Ecto neural progenitor cell (in vitro differentiated cells): ENCODE results near the gene FAF1.

Experiments
- DNase-seq: peaks from one replicate; pipeline ENCODE4 v3.0.0-alpha.2; 2018; ENCODE audit warnings: low spot score

Gene FAF1

DNA sequence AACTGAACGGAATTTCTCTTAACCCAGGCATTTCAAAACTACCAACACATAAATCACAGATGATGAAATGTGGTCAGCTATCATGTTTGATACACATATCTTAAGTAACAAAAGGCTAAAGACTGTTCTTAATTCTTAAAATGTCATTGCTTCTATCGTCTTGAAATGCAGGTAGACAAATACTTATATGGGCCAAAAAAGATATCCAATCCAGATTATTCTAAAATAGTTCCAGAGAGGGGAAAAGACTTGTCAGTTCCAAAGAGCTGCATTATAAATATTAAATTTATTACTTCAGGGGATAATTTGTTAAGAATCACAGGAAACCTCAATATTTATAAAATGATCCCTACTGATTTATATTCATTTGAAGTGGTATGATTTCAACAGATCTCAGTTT is 259.4 kb downstream of the FAF1 start:
- no peak for DNase-seq

DNA sequence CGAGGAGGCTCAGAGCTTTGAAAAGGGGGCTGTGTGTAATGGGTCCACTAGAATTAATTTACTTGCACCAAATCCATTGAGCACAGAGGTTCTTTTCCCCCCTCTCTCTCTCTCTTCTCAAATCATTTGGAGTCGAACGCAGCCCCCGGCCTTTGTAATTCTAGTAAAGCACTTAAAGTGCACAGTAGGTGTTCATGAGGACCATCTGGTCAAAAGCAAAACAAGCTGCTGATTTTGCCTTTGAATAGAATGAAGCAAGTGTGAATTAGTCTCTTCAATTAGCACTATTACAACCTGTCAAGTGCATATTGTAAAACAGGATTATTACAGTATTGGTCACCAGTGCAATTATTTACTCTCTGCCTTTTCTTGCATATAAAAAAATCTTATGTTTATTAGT is 259.9 kb downstream of the FAF1 start:
- DNase-seq: peak; percentile 55

DNA sequence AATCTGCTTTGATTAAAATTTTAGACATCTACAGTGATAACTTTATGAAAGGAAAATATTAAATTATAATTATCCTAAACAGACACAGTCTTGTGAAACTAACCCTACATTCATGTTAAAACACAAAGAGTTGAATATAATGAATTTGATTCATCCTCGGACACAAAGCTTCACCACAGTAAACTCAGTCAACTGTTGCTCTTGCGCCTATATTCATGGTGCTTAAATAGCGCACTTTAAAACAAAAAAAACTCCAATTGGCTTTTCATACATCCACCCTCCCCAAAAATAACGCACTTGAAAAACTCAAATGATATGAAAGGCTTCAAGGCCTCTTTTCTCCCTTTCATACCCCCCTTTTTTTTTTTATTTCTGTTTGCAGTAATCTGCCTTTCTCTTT is 260.3 kb downstream of the FAF1 start:
- DNase-seq: no peak

DNA sequence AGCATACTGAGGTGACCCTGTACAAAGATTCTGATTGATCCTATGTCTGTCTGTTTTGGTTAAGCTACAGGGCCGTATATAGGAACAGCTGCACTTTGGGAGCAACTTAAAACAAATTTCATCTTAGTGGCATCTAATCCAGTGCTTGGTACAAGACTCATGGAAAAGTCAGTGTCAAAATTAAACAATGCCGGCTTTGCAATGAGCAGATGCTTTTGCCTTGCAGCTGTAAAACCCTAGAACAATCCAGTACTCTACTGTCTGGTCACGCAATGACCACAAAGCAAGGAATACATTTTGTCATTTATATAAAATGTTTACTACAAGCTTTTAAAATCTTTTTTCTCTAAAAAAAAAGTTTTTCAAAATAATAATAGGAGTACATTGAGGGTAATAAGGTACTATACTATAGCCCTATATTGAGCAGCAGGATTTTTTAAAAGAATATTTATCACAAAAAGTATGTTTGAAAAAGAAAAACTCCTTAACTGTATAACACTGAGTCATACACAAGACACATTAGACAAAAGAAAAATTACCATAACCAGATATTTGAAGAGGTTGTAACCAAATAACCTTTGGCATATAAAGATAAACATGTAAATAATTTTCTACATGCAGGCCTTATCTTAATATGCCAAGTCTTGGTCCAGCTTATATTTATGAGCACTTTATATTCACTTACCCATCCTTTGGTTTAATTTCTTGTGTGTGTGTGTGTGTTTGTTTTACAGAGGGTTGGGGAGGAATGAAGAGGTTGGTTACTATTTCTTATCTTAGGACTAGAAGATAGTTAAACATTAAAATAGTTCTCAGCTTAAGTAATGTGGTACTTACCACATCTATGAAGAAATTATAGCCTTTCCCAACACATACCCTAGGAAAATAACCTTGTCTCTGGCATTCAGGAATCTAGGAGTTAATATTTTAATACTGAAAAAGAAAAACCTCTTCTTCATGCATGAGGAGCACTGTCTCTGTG is 262.3 kb downstream of the FAF1 start:
- no peak for DNase-seq

DNA sequence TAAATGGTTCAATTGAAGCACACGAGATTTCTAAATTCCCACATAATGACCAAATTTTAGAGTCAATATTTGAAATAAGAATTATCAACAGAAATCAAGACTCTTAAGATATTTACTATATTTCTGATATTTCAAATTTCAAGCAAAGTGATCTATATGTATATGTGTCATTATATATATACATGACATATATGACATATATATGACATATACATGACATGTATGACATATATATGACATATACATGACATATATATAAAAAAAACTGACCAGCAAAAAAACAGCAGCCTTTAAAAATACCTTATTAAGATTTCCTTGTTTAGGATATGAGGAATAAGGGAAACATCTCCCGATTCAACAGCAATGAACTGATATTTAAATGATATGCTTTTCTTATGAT is 266.2 kb downstream of the FAF1 start:
- no peak for DNase-seq

DNA sequence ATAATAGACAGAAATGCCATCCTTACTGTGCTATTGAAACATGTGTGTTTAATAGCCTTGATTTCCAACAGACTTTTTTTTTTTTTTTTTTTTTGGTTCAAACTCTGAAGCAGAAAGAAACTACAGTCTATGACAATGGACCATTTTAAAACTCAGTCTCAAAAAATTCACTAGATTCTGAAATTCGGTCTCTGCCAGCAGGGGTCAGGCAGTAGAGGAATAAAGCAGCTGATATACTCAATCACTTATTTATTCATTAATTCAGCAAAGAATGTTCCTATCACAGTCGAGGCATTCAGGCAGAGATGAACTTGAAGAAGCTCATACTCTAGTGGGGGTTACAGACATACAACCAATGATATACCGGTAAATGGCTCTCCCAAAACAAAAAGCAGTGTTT is 275.9 kb downstream of the FAF1 start:
- DNase-seq: no peak

DNA sequence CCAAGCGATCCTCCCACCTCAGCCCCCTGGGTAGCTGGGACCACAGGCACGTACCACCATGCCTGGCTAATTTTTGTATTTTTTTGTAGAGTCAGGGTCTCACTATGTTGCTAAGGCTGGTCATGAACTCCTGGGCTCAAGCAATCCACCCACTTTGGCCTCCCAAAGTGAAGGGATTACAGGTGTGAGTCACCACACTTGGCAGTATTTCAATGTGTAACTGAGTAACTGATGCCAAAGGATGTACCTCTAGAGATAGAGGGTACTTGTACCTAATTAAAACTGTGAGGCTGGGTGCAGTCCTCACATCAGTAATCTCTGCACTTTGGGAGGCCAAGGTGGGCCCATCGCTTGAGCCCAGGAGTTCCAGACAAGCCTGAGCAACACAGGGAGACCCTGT is 278.1 kb downstream of the FAF1 start:
- DNase-seq: no peak

DNA sequence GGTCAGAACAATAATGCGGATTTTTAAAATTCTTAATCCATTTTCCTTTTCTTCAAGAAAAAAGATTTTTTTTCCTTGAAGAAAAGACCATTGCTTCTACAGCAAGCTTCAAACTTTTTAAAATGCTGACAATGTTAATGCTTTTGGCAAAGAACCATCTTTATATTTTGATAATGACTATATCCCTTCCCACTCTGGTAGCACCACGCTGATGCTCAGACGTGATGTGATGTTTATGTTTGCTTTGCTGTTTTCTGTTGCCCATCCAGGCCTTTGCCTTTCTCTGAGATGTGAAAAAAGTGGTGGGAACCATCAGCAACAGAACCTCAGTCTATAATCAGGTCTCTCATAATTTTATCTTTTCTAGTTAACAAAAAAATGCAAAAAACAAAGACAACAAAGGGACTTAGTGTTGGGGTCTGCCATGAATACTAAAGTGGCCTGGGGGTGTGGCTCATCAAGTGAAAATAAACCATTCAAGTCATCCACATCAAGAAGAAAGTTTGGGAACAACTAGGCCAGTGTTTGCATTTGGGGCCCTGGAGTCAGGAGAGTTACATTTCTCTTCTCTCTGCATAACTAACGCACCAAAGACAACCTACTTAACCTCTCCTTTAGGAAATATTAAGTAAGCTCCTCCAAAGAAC is 292.2 kb downstream of the FAF1 start:
- no peak for DNase-seq

DNA sequence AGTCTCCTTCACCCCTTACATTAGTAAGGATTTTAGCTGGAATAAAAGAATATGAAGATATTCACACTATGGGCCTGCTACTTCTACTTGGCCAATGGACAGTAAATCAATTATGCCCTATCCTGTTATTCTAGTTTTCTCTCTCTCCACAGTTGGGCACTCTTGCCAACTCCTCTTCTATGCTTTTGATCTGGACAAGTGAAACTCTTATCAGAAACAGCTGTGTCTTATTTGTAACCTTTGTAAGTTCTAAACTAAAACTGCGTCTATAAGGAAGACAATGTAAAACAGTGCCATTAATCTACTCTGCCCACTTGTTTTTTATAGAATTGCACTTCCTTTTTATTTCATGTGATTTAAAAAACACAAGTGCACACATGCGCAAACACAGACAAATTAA is 292.8 kb downstream of the FAF1 start:
- no peak for DNase-seq

DNA sequence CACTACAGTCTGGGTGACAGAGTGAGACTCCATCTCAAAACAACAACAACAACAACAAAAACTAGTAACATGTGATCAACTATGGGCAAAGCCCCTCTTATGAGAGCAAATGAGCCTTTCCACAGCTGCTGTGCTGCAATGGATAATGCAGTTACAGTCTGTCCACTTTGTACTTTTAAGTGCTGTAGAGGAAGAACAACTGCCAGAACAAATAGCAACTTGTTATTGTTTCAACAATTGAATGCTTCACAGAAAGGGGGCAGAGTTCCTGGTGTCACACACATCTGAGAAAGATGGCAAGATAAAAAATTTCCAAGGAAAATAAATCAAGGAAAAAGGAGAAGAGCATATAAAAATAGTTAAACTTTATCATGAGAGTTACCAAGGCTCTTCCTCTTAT is 293.2 kb downstream of the FAF1 start:
- no peak for DNase-seq

DNA sequence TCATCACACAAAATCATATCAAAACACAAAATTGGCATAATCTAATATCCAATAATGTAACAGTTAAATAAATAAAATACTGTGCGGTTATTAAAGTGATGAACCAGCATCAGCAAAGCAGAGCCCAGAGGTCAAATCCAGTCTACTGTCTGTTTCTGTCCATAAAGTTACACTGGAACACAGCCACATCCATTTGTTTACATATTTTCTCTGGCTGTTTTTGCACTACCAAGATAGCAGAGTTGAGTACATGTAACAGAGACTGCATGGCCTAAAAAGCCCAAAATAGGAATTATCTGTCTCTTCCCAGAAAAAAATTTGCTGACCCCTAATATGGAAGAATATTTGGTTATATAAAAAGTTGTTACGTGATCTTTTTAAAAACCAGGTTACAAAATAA is 294.7 kb downstream of the FAF1 start:
- DNase-seq: no peak

DNA sequence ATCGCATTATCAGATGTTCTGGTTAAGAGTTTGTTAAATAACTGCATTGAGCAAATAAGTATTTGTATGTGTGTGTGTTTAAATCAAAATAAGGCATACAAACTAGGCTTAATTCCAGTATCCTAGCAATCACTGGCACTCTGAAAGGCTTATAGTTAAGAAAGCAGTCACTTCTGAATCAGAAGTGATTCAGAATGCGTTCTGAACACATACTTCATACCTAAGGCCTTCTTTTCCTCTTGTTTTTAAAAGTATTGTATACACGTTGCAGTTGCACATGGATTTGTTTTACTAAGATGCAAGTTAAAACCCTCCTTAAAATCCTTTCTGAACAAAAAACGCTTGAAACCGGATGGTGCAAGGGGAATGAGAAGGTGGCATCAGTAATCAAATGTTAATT is 298.4 kb downstream of the FAF1 start:
- DNase-seq: no peak

DNA sequence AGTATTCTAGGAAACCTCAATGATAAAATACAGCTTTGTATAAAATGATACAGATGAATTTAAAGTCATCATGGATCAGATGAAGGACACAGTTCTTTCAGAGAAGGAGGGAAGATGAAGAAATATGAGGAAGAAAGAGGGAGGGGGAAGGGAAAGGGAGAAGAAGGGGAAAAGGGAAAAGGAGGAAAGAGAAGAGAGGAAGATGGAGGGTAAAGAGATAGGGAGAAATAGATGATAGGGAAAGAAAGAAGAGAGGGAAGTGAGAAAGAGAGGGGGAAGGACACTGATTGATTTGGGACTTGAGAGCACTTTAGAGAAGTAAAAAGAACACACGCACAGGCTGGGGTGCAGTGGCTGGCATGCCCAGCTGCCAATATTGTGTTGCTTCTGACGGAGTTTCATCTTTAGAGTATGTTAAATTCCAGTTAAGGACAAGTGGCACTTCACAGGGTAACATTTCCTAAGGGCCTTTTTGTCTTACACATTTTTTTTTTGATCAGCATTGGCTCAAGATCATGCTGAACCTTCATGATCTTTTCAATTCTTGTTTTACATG is 300.9 kb downstream of the FAF1 start:
- DNase-seq: no peak

DNA sequence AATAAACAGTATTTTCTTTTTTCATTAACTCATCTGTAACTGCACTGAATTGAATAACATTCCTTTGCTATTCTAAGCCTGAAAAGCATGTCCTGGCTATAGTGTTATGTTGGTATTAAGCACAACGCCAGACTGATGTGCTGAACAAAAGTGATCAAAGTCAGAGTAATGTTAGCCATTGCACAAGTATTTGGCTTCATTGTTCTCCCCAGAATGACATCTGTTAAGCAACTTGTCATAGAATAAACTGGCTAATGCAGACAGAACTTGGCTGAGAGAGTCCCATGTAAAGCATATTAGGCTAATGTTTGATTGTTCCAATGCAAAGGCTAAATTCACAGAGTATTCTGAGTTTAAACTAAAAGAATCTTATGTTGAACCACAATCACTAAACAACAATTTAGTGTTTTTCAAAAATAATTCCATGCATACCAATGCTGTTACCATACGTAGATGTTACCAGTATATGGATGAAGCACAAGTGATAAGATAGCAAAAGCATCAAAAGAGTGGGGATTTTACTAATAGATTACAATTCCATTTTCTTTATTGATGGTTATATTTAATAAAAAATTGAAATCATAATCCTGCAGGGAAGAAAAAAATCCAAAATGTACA is 301.5 kb downstream of the FAF1 start:
- no peak for DNase-seq

DNA sequence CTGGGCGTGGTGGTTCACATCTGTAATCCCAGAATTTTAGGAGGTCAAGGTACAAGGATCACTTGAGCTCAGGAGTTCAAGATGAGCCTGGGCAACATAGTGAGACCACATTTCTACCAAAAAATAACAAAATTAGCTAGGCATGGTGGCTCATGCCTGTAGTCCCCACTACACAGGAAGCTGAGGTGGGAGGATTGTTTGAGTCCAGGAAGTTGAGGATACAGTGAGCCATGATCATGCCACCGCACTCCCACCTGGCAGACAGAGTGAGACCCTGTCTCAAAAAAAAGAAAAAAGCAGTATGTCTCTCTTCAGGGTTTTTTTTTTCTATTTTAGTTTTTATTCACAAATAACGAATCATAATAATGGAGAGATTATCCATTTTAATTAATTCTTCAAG is 303.1 kb downstream of the FAF1 start:
- no peak for DNase-seq

DNA sequence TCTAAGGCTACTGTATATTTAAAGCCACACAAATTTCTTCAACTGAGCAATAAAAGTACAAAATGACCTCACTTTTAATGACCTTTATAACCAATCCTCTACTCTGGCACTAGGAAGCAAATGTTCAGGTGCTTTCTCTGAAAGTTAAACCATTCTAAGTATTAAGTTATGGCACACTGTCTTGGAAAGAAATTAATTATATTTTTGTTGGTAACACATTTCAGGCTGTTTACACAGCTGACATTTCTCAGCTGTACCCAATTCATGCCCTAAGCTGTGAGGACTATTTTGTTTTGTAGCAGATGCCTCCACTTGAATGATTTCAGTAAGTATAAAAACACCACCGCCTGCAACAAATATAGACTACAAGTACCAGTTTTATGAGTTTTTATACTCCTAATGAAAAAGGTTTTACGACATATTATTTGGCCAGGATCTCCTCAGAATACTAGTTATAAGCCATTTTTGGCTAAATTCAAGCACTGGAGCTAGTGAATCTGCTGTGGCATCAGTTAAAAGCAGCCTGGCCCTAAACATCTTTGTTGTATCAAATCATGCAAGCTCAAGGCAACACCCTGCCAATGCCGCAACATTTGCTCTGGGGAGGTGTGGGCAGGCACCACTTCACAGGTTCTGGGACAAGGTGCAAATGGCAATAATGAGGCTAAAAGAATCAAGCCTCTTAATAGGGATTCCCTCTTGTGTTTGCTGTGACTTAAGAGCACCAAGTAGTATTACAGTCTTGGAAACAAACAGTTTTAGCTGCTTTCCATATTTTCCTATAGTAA is 308.4 kb downstream of the FAF1 start:
- DNase-seq: no peak

DNA sequence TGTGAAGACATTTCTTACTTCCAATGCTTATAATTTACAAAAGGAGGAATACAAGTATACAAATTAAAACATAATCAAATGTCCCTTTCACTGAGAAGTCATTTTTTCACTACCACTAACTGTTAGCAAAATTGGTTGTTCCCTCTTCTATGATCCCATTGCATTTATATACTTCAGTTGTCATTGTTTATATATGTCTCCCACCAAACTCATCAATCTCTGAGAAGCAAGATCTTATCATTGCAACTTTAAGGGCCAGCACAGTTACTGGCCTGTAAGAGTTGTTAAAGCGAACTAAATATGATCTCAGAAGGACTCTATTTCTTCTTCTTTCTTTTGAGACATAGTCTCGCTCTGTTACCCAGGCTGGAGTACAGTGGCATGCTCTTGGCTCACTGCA is 313.5 kb downstream of the FAF1 start:
- DNase-seq: no peak

DNA sequence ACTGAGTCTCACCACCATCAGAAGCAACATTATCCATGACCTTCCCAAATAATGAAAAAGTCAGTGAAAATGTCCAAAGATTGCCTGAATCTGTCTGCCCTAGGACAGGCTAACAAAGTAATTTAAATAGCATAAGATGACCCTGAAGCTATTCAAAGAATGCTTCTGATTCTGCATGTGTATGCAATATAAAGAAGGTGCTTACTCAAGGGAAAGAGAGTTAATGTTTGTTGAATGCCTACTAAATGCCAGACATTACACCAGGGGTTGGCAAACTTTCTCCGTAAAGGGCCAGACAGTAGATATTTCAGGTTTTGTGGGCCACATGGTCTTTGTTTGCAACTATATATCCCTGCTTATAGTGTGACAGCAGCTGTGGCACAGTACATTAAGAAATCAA is 314.9 kb downstream of the FAF1 start:
- DNase-seq: no peak

DNA sequence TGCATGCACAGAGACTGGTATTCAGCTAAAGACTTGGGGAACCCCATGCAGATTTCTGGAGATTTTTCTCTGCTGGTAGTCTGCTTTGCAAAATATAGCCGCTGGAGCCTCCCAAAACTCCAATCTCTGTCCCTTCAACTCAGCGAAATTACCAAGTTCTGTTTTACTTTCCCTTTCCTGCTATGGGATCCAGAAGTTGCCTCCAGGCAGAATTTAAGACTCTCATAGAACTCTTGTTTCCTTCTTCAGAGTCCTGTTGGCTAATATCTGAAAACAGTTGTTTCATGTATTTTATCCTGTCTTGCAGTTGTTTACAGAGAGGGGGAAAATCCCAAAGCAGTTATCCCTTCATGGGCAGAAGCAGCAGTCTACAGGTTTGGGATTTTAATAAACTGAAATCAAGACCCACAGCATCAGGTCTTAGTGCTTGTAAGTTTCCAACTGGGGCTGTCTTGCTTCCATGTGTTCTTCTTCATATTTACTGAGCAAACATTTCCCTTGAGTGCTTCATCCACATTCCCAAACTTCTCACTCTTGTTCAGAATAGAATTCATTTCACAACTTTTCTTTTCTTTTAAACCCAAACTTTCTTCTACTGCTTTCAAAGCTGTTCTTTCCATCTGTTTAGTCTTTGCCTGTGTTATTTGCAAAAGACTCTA is 315.5 kb downstream of the FAF1 start:
- no peak for DNase-seq

DNA sequence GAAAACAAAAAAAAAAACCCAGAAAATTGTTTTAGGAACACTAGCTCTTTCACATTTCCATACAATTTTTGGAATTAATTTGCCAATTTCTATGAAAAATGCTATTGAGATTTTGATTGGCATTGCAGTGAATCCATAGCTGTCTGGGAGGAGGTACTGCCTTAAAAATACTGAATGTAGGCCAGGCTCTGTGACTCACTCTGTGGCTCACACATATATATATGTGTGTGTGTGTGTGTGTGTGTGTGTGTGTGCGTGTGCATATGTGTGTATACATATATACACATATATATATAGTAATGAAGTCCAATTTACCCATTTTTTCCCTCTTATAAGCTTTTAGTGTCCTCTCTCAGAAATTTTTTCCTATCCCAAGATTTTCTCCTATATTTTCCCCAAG is 322.6 kb downstream of the FAF1 start:
- DNase-seq: no peak

DNA sequence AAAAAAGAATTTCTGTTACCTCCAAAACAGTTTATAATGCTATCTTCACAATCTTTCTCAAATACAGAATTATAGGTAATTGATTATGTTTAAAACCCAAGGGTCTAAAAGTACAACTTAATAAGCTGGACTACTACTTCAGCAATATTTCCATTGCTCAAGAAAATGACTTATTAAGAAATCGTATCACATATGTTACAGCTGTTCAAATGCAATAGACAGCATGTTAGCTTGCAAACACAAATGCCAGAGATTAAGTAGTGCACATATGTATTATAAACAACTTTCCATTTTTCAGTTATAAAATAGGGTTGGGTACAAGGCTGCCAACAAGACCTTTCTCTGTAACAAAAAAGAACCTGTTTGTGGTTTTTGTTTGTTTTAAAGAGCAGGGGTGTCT is 325.8 kb downstream of the FAF1 start:
- DNase-seq: no peak

DNA sequence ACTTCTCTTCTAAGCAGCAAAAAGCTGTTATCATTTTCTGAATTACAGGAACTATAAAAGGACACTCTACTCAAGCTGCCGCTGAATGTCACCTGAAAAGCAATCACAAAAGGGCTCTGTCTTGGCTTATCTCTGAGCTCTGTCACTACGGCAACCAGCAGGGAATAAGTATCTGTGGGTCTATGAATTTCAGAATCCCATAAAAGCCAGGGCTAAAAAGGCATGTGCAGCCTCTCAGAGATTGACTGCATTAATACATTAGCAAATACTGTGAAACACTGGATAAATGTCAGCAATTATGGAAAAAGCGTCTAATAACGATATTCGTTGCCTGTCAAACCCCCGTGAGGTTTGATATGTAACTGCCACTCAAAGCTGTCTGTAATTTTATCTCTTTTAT is 326.6 kb downstream of the FAF1 start:
- no peak for DNase-seq
